Activated CD8-positive, alpha-beta memory T cell treated with anti-CD3 and anti-CD28 coated beads, Interleukin-2, amount 10 ng/mL, durations not matched to agents 7 days and 5 days (primary cell): ENCODE results near the gene UBA5. TPM values are rescaled to one million over a fixed set of nuclear protein-coding genes. Genes with fewer than 3 reads are reported as not detected.

ENCODE experiments used
- ATAC-seq: fragments of 150-1000 bp; cut with Tn5 transposase; one replicate; pipeline ENCODE4 v1.10.0; 2021; ENCODE audit warnings: moderate library complexity
- CTCF ChIA-PET: fragments of 350-600 bp; sonication (Branson Sonifier 250); formaldehyde crosslinking; loops from one replicate; lab custom pipeline; 2021; ENCODE audit warnings: antibody characterized with exemption; lab: Charles Lee
- DNase-seq: peaks from one replicate; pipeline ENCODE4 v3.0.0-alpha.2; 2020
- H3K27ac Mint-ChIP-seq: one replicate; pipeline ENCODE4 v1.8.0; 2021; ENCODE audit warnings: mild to moderate bottlenecking, mixed read lengths
- H3K27me3 Mint-ChIP-seq: one replicate; pipeline ENCODE4 v1.8.0; 2021; ENCODE audit warnings: mixed read lengths
- H3K36me3 Mint-ChIP-seq: one replicate; pipeline ENCODE4 v1.8.0; 2021; ENCODE audit warnings: mild to moderate bottlenecking, mixed read lengths
- H3K4me1 Mint-ChIP-seq: one replicate; pipeline ENCODE4 v1.8.0; 2021; ENCODE audit warnings: mixed read lengths
- H3K4me3 Mint-ChIP-seq: one replicate; pipeline ENCODE4 v1.8.0; 2021; ENCODE audit warnings: mild to moderate bottlenecking, moderate library complexity, mixed read lengths
- H3K9me3 Mint-ChIP-seq: one replicate; pipeline ENCODE4 v1.8.0; 2022; ENCODE audit warnings: low read depth, mixed read lengths
- total RNA-seq, 2 experiments: library from RNA; stranded (reverse); gene quantifications; one replicate each; pipeline ENCODE4 v1.2.3, GENCODE V29; 2021

The UBA5 gene
- total RNA-seq, 2 experiments from 2014 or later = 33.5 to 48.6 TPM

- H3K4me1 Mint-ChIP-seq = no peaks in the 10 kb centered on the region
- ATAC-seq (no peak), DNase-seq (no peak)
- peaks cover 26% of the 10 kb centered on the region for H3K36me3 Mint-ChIP-seq
- H3K27me3 Mint-ChIP-seq = no peaks in the 10 kb centered on the region
- no peak overlapping the region for H3K4me3 Mint-ChIP-seq
- CTCF ChIA-PET = no interaction called here
- H3K9me3 Mint-ChIP-seq = no peaks in the 10 kb centered on the region
- no peak overlapping the region for H3K27ac Mint-ChIP-seq
These were observed 35.3 kb downstream of the UBA5 start for GRCh38 chr3:132695422-132695821.

GRCh38 chr3:132703733-132704132, 43.6 kb downstream of the UBA5 start:
- ATAC-seq (no peak), DNase-seq (no peak)
- Mint-ChIP-seq H3K27ac (no peak overlapping the region), H3K4me1 (no peaks in the 10 kb centered on the region), H3K4me3 (no peak overlapping the region), H3K27me3 (no peaks in the 10 kb centered on the region), H3K9me3 (no peaks in the 10 kb centered on the region), H3K36me3 (peaks cover 28% of the 10 kb centered on the region)
- CTCF ChIA-PET = no interaction called here

- CTCF ChIA-PET = interaction anchor here (1.5 kb wide), 2 partner anchors 11 to 14 kb away, joined by 3 read pairs; no protein-coding TSS in a partner anchor
- no peaks in the 10 kb centered on the region for H3K4me1 Mint-ChIP-seq
- no peaks in the 10 kb centered on the region for H3K9me3 Mint-ChIP-seq
- DNase-seq = no peak
- no peak overlapping the region for H3K27ac Mint-ChIP-seq
- H3K36me3 Mint-ChIP-seq = peaks cover 33% of the 10 kb centered on the region
- no peak overlapping the region for H3K4me3 Mint-ChIP-seq
- no peaks in the 10 kb centered on the region for H3K27me3 Mint-ChIP-seq
- no peak for ATAC-seq
These were observed 49.6 kb downstream of the UBA5 start for GRCh38 chr3:132709761-132710160.

GRCh38 chr3:132710311-132710710, 50.2 kb downstream of the UBA5 start:
- CTCF ChIA-PET = interaction anchor here (1.5 kb wide), 2 partner anchors 11 to 13 kb away, joined by 3 read pairs; no protein-coding TSS in a partner anchor
- Mint-ChIP-seq H3K9me3 (no peaks in the 10 kb centered on the region), H3K27ac (no peak overlapping the region), H3K4me1 (no peaks in the 10 kb centered on the region), H3K4me3 (no peak overlapping the region), H3K27me3 (no peaks in the 10 kb centered on the region), H3K36me3 (peaks cover 33% of the 10 kb centered on the region)
- no peak for ATAC-seq
- no peak for DNase-seq

- CTCF ChIA-PET = interaction anchor here (1.0 to 1.5 kb wide), 3 partner anchors 11 to 42 kb away, joined by 3 to 4 read pairs (median 4); no protein-coding TSS in a partner anchor
- Mint-ChIP-seq H3K27ac (no peak overlapping the region), H3K4me3 (no peak overlapping the region), H3K36me3 (peaks cover 32% of the 10 kb centered on the region), H3K27me3 (no peaks in the 10 kb centered on the region), H3K4me1 (peaks cover 5% of the 10 kb centered on the region), H3K9me3 (no peaks in the 10 kb centered on the region)
- DNase-seq (no peak), ATAC-seq (no peak)
These were observed 54.0 kb downstream of the UBA5 start for GRCh38 chr3:132713977-132714727.

- H3K36me3 Mint-ChIP-seq = peaks cover 29% of the 10 kb centered on the region
- no peak for DNase-seq
- ATAC-seq = no peak
- H3K4me3 Mint-ChIP-seq = no peak overlapping the region
- H3K27ac Mint-ChIP-seq = no peak overlapping the region
- H3K4me1 Mint-ChIP-seq = peaks cover 21% of the 10 kb centered on the region
- H3K9me3 Mint-ChIP-seq = no peaks in the 10 kb centered on the region
- CTCF ChIA-PET = no interaction called here
- no peaks in the 10 kb centered on the region for H3K27me3 Mint-ChIP-seq
These were observed 56.2 kb downstream of the UBA5 start for GRCh38 chr3:132716372-132716771.

GRCh38 chr3:132720228-132720627, 60.1 kb downstream of the UBA5 start:
- peaks cover 32% of the 10 kb centered on the region for H3K4me1 Mint-ChIP-seq
- CTCF ChIA-PET = no interaction called here
- peaks cover 19% of the 10 kb centered on the region for H3K36me3 Mint-ChIP-seq
- H3K27me3 Mint-ChIP-seq = no peaks in the 10 kb centered on the region
- H3K27ac Mint-ChIP-seq = peak overlapping the region; percentile 69
- H3K4me3 Mint-ChIP-seq = peak overlapping the region; percentile 53
- DNase-seq (no peak), ATAC-seq (no peak)
- no peaks in the 10 kb centered on the region for H3K9me3 Mint-ChIP-seq

- DNase-seq (no peak), ATAC-seq (peak; percentile 29)
- H3K9me3 Mint-ChIP-seq = no peaks in the 10 kb centered on the region
- H3K36me3 Mint-ChIP-seq = peaks cover 14% of the 10 kb centered on the region
- CTCF ChIA-PET = no interaction called here
- H3K27me3 Mint-ChIP-seq = no peaks in the 10 kb centered on the region
- peak overlapping the region; percentile 86 for H3K4me3 Mint-ChIP-seq
- H3K4me1 Mint-ChIP-seq = peaks cover 33% of the 10 kb centered on the region
- peak overlapping the region; percentile 85 for H3K27ac Mint-ChIP-seq
These were observed 61.5 kb downstream of the UBA5 start for GRCh38 chr3:132721479-132722164.

GRCh38 chr3:132722165-132723023, 62.3 kb downstream of the UBA5 start, which contains the start of gene NPHP3:
NPHP3 (minus strand) TSS chr3:132722409; CDS start chr3:132722355, 54 bp downstream.
- Mint-ChIP-seq H3K27me3 (peaks cover 4% of the 10 kb centered on the region), H3K4me3 (peak within 1 kb of the TSS; percentile 86)

GRCh38 chr3:132723024-132723950, 63.2 kb downstream of the UBA5 start:
- peak overlapping the region; percentile 79 for H3K27ac Mint-ChIP-seq
- CTCF ChIA-PET = interaction anchor here (0.6 to 1.5 kb wide), 5 partner anchors 8 to 849 kb away, joined by 3 to 4 read pairs (median 3); no protein-coding TSS in a partner anchor

More at GRCh38 chr3:132722165-132723023, 62.3 kb downstream of the UBA5 start, which contains the start of gene NPHP3:
- DNase-seq = peak; percentile 97
- Mint-ChIP-seq H3K36me3 (peaks cover 12% of the 10 kb centered on the region), H3K9me3 (no peaks in the 10 kb centered on the region), H3K27ac (peak within 1 kb of the TSS; percentile 85), H3K4me1 (peaks cover 33% of the 10 kb centered on the region)
- CTCF ChIA-PET = interaction anchor here (0.6 to 1.5 kb wide), 5 partner anchors 9 to 850 kb away, joined by 3 to 4 read pairs (median 3); no protein-coding TSS in a partner anchor
- peak; percentile 86 for ATAC-seq

GRCh38 chr3:132726341-132726823, 66.3 kb downstream of the UBA5 start:
- Mint-ChIP-seq H3K36me3 (no peaks in the 10 kb centered on the region), H3K9me3 (no peaks in the 10 kb centered on the region), H3K27me3 (peaks cover 32% of the 10 kb centered on the region)

More at GRCh38 chr3:132723024-132723950, 63.2 kb downstream of the UBA5 start:
- no peaks in the 10 kb centered on the region for H3K9me3 Mint-ChIP-seq
- ATAC-seq (no peak), DNase-seq (no peak)
- peaks cover 33% of the 10 kb centered on the region for H3K4me1 Mint-ChIP-seq
- H3K36me3 Mint-ChIP-seq = peaks cover 11% of the 10 kb centered on the region
- peaks cover 9% of the 10 kb centered on the region for H3K27me3 Mint-ChIP-seq
- peak overlapping the region; percentile 79 for H3K4me3 Mint-ChIP-seq

More at GRCh38 chr3:132726341-132726823, 66.3 kb downstream of the UBA5 start:
- no peak overlapping the region for H3K4me3 Mint-ChIP-seq
- CTCF ChIA-PET = interaction anchor here (1.0 to 1.7 kb wide), 12 partner anchors 9 to 851 kb away, joined by 3 to 17 read pairs (median 4); no protein-coding TSS in a partner anchor
- no peak for DNase-seq
- ATAC-seq = no peak
- H3K4me1 Mint-ChIP-seq = peaks cover 12% of the 10 kb centered on the region
- no peak overlapping the region for H3K27ac Mint-ChIP-seq
